IMR-90 (cell line): ENCODE measurements around the gene TK1. TPM values are rescaled to one million over a fixed set of nuclear protein-coding genes. Genes with fewer than 3 reads are reported as not detected.

Experiments used
- ATAC-seq: fragments of 200-7000 bp; cut with Tn5 transposase; 2 replicates; pipeline ENCODE4 v1.9.1; 2020; ENCODE audit warnings: low read depth, mild to moderate bottlenecking, moderate library complexity
- BruUV-seq: library from RNA; stranded (reverse); fragments of 400-500 nt; replicated peaks from 2 replicates; lab custom pipeline; 2021; lab: Mats Ljungman, UMichigan
- CTCF ChIA-PET: fragments of 300-600 bp; formaldehyde crosslinking; extraction: SDS; loops from one replicate; lab custom pipeline; 2021; ENCODE audit warnings: antibody characterized with exemption; lab: Yijun Ruan, JAX
- POLR2A ChIA-PET: fragments of 300-600 bp; sonication (Branson Sonifier 250); formaldehyde crosslinking; loops from one replicate; lab custom pipeline; 2022; ENCODE audit warnings: antibody characterized with exemption; ENCODE audit not compliant: unreplicated experiment; lab: Charles Lee
- DNase-seq: peaks from one replicate; pipeline ENCODE4 v3.0.0; 2013
- H2AFZ ChIP-seq: replicated peaks from 2 replicates; pipeline ENCODE3; 2013; ENCODE audit warnings: low read length, mild to moderate bottlenecking; ENCODE audit not compliant: poor library complexity
- H2AK5ac ChIP-seq: 2 replicates; pipeline ENCODE4 v1.6.1; 2013; ENCODE audit warnings: low read depth, low read length, inconsistent platforms
- H2AK9ac ChIP-seq: replicated peaks from 2 replicates; pipeline ENCODE3; 2013; ENCODE audit warnings: mild to moderate bottlenecking, low read depth, low read length, moderate library complexity; ENCODE audit not compliant: poor library complexity
- H2BK120ac ChIP-seq: 2 replicates; pipeline ENCODE4 v1.6.1; 2013; ENCODE audit warnings: low read depth, low read length, inconsistent platforms
- H2BK15ac ChIP-seq: 3 replicates; pipeline ENCODE4 v1.6.1; 2013; ENCODE audit warnings: low read depth, low read length, inconsistent platforms
- H2BK20ac ChIP-seq: 2 replicates; pipeline ENCODE4 v1.6.1; 2013; ENCODE audit warnings: low read depth, mild to moderate bottlenecking, inconsistent platforms, low read length, moderate library complexity
- H2BK5ac ChIP-seq: 2 replicates; pipeline ENCODE4 v1.6.1; 2013; ENCODE audit warnings: mild to moderate bottlenecking, low read depth, low read length, inconsistent platforms; ENCODE audit not compliant: poor library complexity, severe bottlenecking
- H3K14ac ChIP-seq: replicated peaks from 2 replicates; pipeline ENCODE4 v1.6.1; 2013; ENCODE audit warnings: low read depth, low read length, inconsistent platforms
- H3K18ac ChIP-seq: 2 replicates; pipeline ENCODE4 v1.6.1; 2013; ENCODE audit warnings: low read depth, low read length, control low read depth
- H3K23ac ChIP-seq: 2 replicates; pipeline ENCODE4 v1.6.1; 2013; ENCODE audit warnings: low read depth, low read length, inconsistent platforms
- H3K27ac ChIP-seq: 2 replicates; pipeline ENCODE4 v1.5.1; 2013; ENCODE audit warnings: mild to moderate bottlenecking, control low read depth, low read length; ENCODE audit not compliant: insufficient read depth
- H3K27me3 ChIP-seq: 2 replicates; pipeline ENCODE4 v1.6.1; 2013; ENCODE audit warnings: low read length; ENCODE audit not compliant: control insufficient read depth, insufficient read depth
- H3K36me3 ChIP-seq: 2 replicates; pipeline ENCODE4 v1.6.1; 2013; ENCODE audit warnings: low read length, mixed read lengths; ENCODE audit not compliant: control insufficient read depth, insufficient read depth
- H3K4ac ChIP-seq: 2 replicates; pipeline ENCODE4 v1.6.1; 2013; ENCODE audit warnings: low read depth, low read length, inconsistent platforms
- H3K4me1 ChIP-seq: 2 replicates; pipeline ENCODE4 v1.6.1; 2013; ENCODE audit warnings: low read length, mixed read lengths; ENCODE audit not compliant: control insufficient read depth, insufficient read depth
- H3K4me2 ChIP-seq: 2 replicates; pipeline ENCODE4 v1.6.1; 2013; ENCODE audit warnings: low read depth, mild to moderate bottlenecking, control low read depth, low read length, moderate library complexity
- H3K4me3 ChIP-seq: 2 replicates; pipeline ENCODE4 v1.5.1; 2013; ENCODE audit warnings: low read depth, mild to moderate bottlenecking, control low read depth, low read length, moderate library complexity; ENCODE audit not compliant: insufficient read depth
- H3K56ac ChIP-seq: 2 replicates; pipeline ENCODE4 v1.6.1; 2013; ENCODE audit warnings: low read length, inconsistent platforms; ENCODE audit not compliant: insufficient read depth; ENCODE audit errors: extremely low read depth
- H3K79me1 ChIP-seq, 2 experiments: 2 replicates each; pipeline ENCODE4 v1.6.1; 2013; ENCODE audit warnings: low read length in 2 of 2, inconsistent platforms in 1 of 2, low read depth in 1 of 2
- H3K9ac ChIP-seq: 2 replicates; pipeline ENCODE4 v1.6.1; 2013; ENCODE audit warnings: low read depth, low read length, control low read depth
- H3K9me1 ChIP-seq: 2 replicates; pipeline ENCODE4 v1.6.1; 2013; ENCODE audit warnings: low read length, inconsistent platforms; ENCODE audit not compliant: insufficient read depth
- H3K9me3 ChIP-seq: 2 replicates; pipeline ENCODE4 v1.6.1; 2013; ENCODE audit warnings: low read length; ENCODE audit not compliant: control insufficient read depth, insufficient read depth
- H4K20me1 ChIP-seq: 2 replicates; pipeline ENCODE4 v1.6.1; 2013; ENCODE audit warnings: low read length, inconsistent platforms; ENCODE audit not compliant: insufficient read depth
- H4K5ac ChIP-seq: 2 replicates; pipeline ENCODE4 v1.6.1; 2013; ENCODE audit warnings: mild to moderate bottlenecking, low read depth, low read length, control low read depth
- H4K8ac ChIP-seq, 2 experiments: 2 replicates each; pipeline ENCODE4 v1.6.1; 2013; ENCODE audit warnings: low read depth in 2 of 2, low read length in 2 of 2, control low read depth in 1 of 2, inconsistent platforms in 1 of 2
- H4K91ac ChIP-seq: 2 replicates; pipeline ENCODE4 v1.6.1; 2013; ENCODE audit warnings: low read depth, low read length, inconsistent platforms; ENCODE audit not compliant: insufficient read depth
- BHLHE40 ChIP-seq: fragments of 150-350 bp; IDR thresholded peaks from 2 replicates; pipeline ENCODE4 v1.6.1; 2016; ENCODE audit warnings: mild to moderate bottlenecking, low read depth, low read length
- CEBPB ChIP-seq: IDR thresholded peaks from 2 replicates; pipeline ENCODE4 v1.6.1; 2012; ENCODE audit warnings: low read depth, low read length, improper control_type of control experiment
- CHD1 ChIP-seq: IDR thresholded peaks from 2 replicates; pipeline ENCODE4 v1.6.1; 2012; ENCODE audit warnings: low read depth, low read length, improper control_type of control experiment
- ELK1 ChIP-seq: fragments of 150-350 bp; IDR thresholded peaks from 2 replicates; pipeline ENCODE4 v1.6.1; 2016; ENCODE audit warnings: low read depth, mild to moderate bottlenecking, low read length, moderate library complexity, borderline replicate concordance
- FOS ChIP-seq: fragments of 150-350 bp; IDR thresholded peaks from 2 replicates; pipeline ENCODE4 v1.6.1; 2016; ENCODE audit warnings: low read depth, low read length
- MAFK ChIP-seq: IDR thresholded peaks from 2 replicates; pipeline ENCODE4 v1.6.1; 2012; ENCODE audit warnings: low read depth, low read length, improper control_type of control experiment
- MAZ ChIP-seq: IDR thresholded peaks from 2 replicates; pipeline ENCODE4 v1.6.1; 2012; ENCODE audit warnings: low read depth, mild to moderate bottlenecking, low read length, improper control_type of control experiment, moderate library complexity, borderline replicate concordance
- MXI1 ChIP-seq: IDR thresholded peaks from 2 replicates; pipeline ENCODE4 v1.6.1; 2012; ENCODE audit warnings: low read depth, mild to moderate bottlenecking, low read length, moderate library complexity, borderline replicate concordance
- NFE2L2 ChIP-seq: fragments of 150-350 bp; IDR thresholded peaks from 2 replicates; pipeline ENCODE4 v1.6.1; 2016; ENCODE audit warnings: low read depth, mild to moderate bottlenecking, low read length
- POLR2A ChIP-seq: IDR thresholded peaks from 2 replicates; pipeline ENCODE4 v1.6.1; 2012; ENCODE audit warnings: mild to moderate bottlenecking, low read depth, low read length
- RAD21 ChIP-seq: IDR thresholded peaks from 2 replicates; pipeline ENCODE4 v1.6.1; 2012; ENCODE audit warnings: low read length, improper control_type of control experiment
- RCOR1 ChIP-seq: IDR thresholded peaks from 2 replicates; pipeline ENCODE4 v1.6.1; 2012; ENCODE audit warnings: mild to moderate bottlenecking, low read length, improper control_type of control experiment; ENCODE audit not compliant: insufficient replicate concordance
- RFX5 ChIP-seq: IDR thresholded peaks from 2 replicates; pipeline ENCODE4 v1.8.0; 2012; ENCODE audit warnings: low read depth, mild to moderate bottlenecking, low read length, moderate library complexity
- SMC3 ChIP-seq: fragments of 150-350 bp; IDR thresholded peaks from 2 replicates; pipeline ENCODE4 v1.6.1; 2016; ENCODE audit warnings: low read depth, mild to moderate bottlenecking, antibody characterized with exemption, low read length, moderate library complexity
- USF2 ChIP-seq: fragments of 150-350 bp; IDR thresholded peaks from 2 replicates; pipeline ENCODE4 v1.6.1; 2017; ENCODE audit warnings: mild to moderate bottlenecking, antibody characterized with exemption, low read length, low read depth
- WGBS, 2 experiments: methylation state at CpG; one replicate each; pipeline versions ENCODE4 v1.1.5 to v1.1.7; 2013; ENCODE audit warnings: missing lambda C conversion rate in 2 of 2; ENCODE audit not compliant: insufficient read length in 1 of 2; ENCODE audit errors: extremely low coverage in 2 of 2; 5-methylcytosine and 5-hydroxymethylcytosine counted together
- dilution Hi-C: fragments of 300-500 bp; cut with HindIII; formaldehyde crosslinking; loops from one replicate; pipeline ENCODE4 v1.14.3; 2018; ENCODE audit warnings: low sequenced_read_pairs; ENCODE audit not compliant: unreplicated experiment
- in situ Hi-C: fragments of 300-500 bp; cut with MboI; formaldehyde crosslinking; loops from 3 replicates; pipeline ENCODE4 v1.14.3; 2019; ENCODE audit warnings: low sequenced_read_pairs, inconsistent platforms, mixed read lengths
- intact Hi-C: fragments of 100-400 bp; cut with micrococcal nuclease; formaldehyde crosslinking; loops from 2 replicates; pipeline ENCODE4 v1.10.0; 2022
- polyA plus RNA-seq, 3 experiments: library from polyadenylated mRNA; depleted of rRNA; stranded (reverse); fragments of >200 nt; gene quantifications; 2 replicates each; pipeline ENCODE4 v1.2.3, GENCODE V29; 2012; ENCODE audit warnings: low replicate concordance in 1 of 3
- total RNA-seq: library from RNA; depleted of rRNA; stranded (reverse); fragments of >200 nt; gene quantifications from 2 replicates; pipeline ENCODE4 v1.2.3, GENCODE V29; 2012
- TF ChIP-seq, protein P1 (sequence below): conservative IDR thresholded peaks from 2 replicates; pipeline ENCODE4 v1.5.1; 2012; ENCODE audit warnings: mild to moderate bottlenecking, low read depth, low read length, improper control_type of control experiment

TK1 gene
- total and polyA plus RNA-seq, 2 of the 4 experiments (the other 2 are of a cell fraction): 150 to 219 TPM

DNA sequence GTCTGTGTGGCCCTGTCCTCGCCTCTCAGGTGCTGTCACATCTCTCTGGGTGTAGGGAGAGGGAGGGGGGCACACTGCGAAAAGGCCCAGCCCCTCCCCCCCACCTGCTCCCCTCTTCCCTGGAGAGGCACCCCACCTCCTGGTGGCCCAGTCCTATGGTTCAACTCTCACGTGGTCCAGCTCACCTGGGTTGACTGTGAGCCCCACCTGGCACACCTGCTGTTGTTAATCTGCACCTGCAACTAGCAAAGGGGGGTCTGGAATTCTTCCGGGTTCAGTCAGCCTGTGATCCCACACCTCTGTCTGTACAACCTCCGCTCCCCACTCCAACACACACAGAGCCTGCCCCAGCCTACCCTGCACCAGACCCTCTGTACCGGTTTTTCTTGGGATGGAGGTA lies 20.4 kb downstream of the TK1 start:
- Histone ChIP-seq H2AK5ac (no peak overlapping the region), H3K23ac (no peak overlapping the region), H2BK20ac (no peak overlapping the region), H3K9me1 (no peaks in the 10 kb centered on the region), H4K8ac (no peak overlapping the region), H3K56ac (no peak overlapping the region), H3K27ac (no peak overlapping the region), H3K14ac (no peak overlapping the region), H3K18ac (no peak overlapping the region), H3K9ac (no peak overlapping the region), H4K20me1 (peaks cover 6% of the 10 kb centered on the region; the same call in 1 of the 2 replicates), H4K5ac (no peak overlapping the region), H2BK120ac (no peak overlapping the region), H3K36me3 (no peaks in the 10 kb centered on the region), H3K9me3 (no peaks in the 10 kb centered on the region), H2AFZ (no peak overlapping the region), H3K27me3 (no peaks in the 10 kb centered on the region), H3K79me1 (peaks cover 0 to 16% of the 10 kb centered on the region in 2 experiments; a peak in 2 of 4 replicates), H3K4me1 (peaks cover 2% of the 10 kb centered on the region), H2AK9ac (no peak overlapping the region), H4K91ac (no peak overlapping the region), H3K4me3 (no peak overlapping the region), H2BK15ac (no peak overlapping the region), H2BK5ac (no peak overlapping the region), H3K4me2 (no peak overlapping the region), H3K4ac (no peak overlapping the region)
- ChIA-PET CTCF (no interaction called here), POLR2A (no interaction called here)
- intact Hi-C loops: no loop called here
- WGBS, 2 experiments: 0% methylated on average over 1 of the region's 6 CpGs; no CpG with 5 or more reads in 1 of the 2 experiments
- DNase-seq (no peak), ATAC-seq (no peak)
- TF ChIP-seq RCOR1 (no peak), MAFK (no peak), RFX5 (no peak), NFE2L2 (no peak), CHD1 (no peak), USF2 (no peak), RAD21 (no peak), FOS (no peak), MXI1 (no peak), CEBPB (no peak), BHLHE40 (no peak), SMC3 (no peak), MAZ (no peak), ELK1 (no peak), POLR2A (no peak)
- TF ChIP-seq, protein P1, sequence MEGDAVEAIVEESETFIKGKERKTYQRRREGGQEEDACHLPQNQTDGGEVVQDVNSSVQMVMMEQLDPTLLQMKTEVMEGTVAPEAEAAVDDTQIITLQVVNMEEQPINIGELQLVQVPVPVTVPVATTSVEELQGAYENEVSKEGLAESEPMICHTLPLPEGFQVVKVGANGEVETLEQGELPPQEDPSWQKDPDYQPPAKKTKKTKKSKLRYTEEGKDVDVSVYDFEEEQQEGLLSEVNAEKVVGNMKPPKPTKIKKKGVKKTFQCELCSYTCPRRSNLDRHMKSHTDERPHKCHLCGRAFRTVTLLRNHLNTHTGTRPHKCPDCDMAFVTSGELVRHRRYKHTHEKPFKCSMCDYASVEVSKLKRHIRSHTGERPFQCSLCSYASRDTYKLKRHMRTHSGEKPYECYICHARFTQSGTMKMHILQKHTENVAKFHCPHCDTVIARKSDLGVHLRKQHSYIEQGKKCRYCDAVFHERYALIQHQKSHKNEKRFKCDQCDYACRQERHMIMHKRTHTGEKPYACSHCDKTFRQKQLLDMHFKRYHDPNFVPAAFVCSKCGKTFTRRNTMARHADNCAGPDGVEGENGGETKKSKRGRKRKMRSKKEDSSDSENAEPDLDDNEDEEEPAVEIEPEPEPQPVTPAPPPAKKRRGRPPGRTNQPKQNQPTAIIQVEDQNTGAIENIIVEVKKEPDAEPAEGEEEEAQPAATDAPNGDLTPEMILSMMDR: no peak
- dilution Hi-C loops: no loop called here
- in situ Hi-C loops: no loop called here
- BruUV-seq: no TSS peak
